ENCODE data around the gene PRR9.
"Not testable (repeated sequence)": the region's sequence is repeated elsewhere in the genome, so short reads cannot be mapped to it uniquely, and the experiment has no call there.

The PRR9 gene, protein sequence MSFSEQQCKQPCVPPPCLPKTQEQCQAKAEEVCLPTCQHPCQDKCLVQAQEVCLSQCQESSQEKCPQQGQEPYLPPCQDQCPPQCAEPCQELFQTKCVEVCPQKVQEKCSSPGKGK

GRCh38 chr1:153217212-153217611 lies at the start of gene PRR9:
TSS of gene PRR9 (plus strand) at chr1:153217584. CDS start at chr1:153218145, 561 bp downstream.
- intact Hi-C loops (cut with DNase I), result no loop called here
- no peak for DNase-seq

DNA sequence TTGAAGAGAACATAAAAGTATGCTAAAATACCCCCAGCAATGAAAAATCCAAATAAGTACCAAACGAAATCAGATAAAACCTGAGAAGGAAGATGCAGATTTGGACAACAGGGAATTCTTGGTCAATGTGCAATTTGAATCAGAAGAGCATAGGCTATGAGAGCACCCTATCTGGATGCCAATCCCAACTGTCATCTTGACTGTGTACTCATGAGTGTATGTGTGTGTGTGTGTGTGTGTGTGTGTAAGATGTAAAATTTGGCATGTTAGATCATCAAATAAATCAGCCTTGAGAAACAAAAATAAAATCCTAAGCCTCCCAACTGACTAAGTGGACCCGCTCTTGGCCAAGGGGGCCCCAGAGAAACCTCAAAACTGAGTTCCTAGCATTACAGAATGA lies 48.7 kb upstream of the PRR9 start:
- intact Hi-C loops (cut with DNase I), result no loop called here
- DNase-seq, result no peak

- no peak for DNase-seq
- intact Hi-C loops (cut with DNase I), result no loop called here
Observed at GRCh38 chr1:153174624-153175023, 42.8 kb upstream of the PRR9 start.

DNA sequence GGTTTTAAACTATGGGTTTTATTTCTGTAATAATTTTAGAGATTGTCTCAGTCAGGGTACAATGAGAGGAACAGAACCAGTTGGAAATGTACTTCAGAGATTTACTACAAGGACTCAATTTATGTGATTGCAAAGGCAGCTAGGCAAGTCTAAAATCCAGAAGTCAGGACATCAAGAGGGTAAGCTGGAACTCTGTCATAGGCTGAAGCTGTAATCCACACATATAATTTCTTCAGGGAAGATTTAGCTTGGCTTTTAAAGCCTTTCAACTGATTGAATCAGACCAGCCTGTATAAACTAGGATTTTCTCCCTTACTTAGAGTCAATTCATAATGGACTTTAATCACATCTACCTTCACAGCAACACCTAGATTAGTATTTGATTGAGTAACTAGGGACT lies 38.5 kb upstream of the PRR9 start:
- DNase-seq, result no peak
- intact Hi-C loops (cut with DNase I), result no loop called here

DNA sequence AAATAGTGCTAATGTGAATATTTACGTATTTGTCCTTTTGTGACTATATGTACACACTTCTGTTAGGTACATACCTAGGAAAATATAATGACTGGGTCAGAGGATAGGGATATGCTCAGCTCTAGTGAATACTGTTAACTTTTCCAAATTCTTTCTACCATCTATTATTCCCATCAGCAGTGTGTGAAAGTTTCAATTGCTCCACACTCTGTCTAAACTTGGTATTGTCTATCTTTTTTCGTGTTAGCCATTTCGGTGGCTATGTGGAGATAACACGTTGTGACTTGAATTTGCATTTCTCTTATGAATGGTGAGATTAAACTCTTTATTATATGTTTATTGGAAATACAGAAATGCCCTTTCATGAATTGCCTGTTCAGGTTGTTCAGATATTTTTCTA lies 36.8 kb upstream of the PRR9 start:
- intact Hi-C loops (cut with DNase I), result no loop called here
- DNase-seq, result no peak

DNA sequence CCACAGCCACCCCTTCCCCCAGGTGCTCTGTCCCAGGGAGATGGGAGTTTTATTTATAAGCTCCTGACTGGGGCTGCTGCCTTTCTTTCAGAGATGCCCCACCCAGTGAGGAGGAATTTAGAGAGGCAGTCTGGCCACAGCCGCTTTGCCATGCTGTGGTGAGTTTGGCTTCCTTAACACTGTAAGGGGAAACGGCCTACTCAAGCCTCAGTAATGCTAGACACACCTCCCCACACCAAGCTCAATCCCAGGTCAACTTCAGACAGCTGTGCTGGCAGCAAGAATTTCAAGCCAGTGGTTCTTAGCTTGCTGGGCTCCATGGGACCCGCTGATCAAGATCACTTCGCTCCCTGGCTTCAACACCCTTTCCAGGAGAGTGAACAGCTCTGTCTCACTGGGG lies 29.1 kb upstream of the PRR9 start:
- intact Hi-C loops (cut with DNase I), result not testable (repeated sequence)

DNA sequence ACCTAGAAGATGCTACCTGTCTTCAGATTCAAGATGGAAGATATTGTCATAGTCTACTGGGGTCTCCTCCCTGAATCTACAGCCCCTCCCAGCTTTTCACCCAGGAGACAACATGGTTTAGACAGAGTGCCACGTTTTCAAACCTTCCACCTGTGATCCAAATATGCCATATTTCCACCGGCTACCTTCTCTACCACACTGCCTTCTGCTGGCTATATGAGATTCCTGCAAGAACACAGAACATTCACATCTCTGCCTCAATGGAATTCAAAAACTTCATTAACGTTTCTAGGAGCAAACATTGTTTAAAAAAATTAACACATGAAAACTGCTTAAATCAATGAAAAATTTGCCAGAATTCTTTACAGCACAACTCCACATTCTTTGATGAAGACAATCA lies 27.0 kb upstream of the PRR9 start:
- no peak for DNase-seq
- intact Hi-C loops (cut with DNase I), result no loop called here

More for the DNA sequence above, 29.1 kb upstream of the PRR9 start:
- not testable (repeated sequence) for DNase-seq

DNA sequence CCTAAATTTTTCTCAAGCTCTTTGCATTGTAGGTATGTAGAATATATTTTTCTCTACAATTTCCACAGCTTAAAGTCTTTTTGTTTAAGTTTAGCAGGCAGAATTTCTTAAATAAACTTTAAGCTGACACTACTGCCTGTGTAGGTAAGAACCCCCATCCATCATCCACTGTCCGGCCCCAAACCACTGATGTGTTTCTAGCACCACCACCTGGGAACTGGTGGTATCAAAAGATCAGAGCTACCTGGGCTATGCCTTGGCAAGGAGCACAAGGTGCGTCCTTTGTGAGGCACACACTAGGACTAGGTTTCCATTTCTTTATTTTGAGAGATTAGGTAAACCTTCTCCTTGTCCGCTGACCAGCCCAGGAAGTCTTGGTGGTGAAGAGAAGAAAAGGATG lies 24.7 kb upstream of the PRR9 start:
- no peak for DNase-seq
- intact Hi-C loops (cut with DNase I), result no loop called here

- no peak for DNase-seq
- intact Hi-C loops (cut with DNase I), result no loop called here
Observed at GRCh38 chr1:153194331-153195050, 22.9 kb upstream of the PRR9 start.

- intact Hi-C loops (cut with DNase I), result no loop called here
- no peak for DNase-seq
Observed at GRCh38 chr1:153195216-153195615, 22.2 kb upstream of the PRR9 start.

GRCh38 chr1:153202006-153202405 lies 15.4 kb upstream of the PRR9 start:
- intact Hi-C loops (cut with DNase I), result no loop called here
- DNase-seq, result no peak

- intact Hi-C loops (cut with DNase I), result no loop called here
- DNase-seq, result no peak
Observed at GRCh38 chr1:153203130-153203529, 14.3 kb upstream of the PRR9 start, which contains the start of gene LELP1. TSS of gene LELP1 (plus strand) at chr1:153203430. CDS start at chr1:153204708, 1,278 bp downstream.

- DNase-seq, result no peak
- intact Hi-C loops (cut with DNase I), result no loop called here
Observed at GRCh38 chr1:153206631-153207030, 10.8 kb upstream of the PRR9 start.

DNA sequence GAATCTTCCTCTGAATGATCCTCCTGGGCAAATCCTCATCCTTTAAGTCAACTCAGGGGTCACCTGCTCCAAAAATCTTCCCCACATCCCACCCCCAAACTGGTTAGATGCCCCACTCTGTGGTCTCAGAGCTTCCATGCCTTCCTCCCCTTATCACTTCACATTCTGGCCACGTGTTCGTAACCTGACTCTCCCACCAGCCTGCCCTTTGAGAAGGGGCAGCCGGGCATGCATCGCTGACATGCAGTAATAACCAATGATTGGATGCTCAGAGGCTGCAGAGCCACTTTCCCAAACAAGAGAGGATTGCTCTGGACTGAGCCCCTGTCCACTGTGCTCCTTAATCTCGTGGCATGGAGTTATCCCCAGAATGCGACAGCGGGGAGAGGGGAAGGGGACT lies 7.2 kb upstream of the PRR9 start:
- DNase-seq, result no peak
- intact Hi-C loops (cut with DNase I), result no loop called here

GRCh38 chr1:153212201-153212600 lies 5.2 kb upstream of the PRR9 start:
- intact Hi-C loops (cut with DNase I), result no loop called here
- no peak for DNase-seq

GRCh38 chr1:153213519-153213918 lies 3.9 kb upstream of the PRR9 start:
- intact Hi-C loops (cut with DNase I), result no loop called here
- no peak for DNase-seq

- intact Hi-C loops (cut with DNase I), result no loop called here
- no peak for DNase-seq
Observed at GRCh38 chr1:153217744-153218416, 496 bp downstream of the PRR9 start.

DNA sequence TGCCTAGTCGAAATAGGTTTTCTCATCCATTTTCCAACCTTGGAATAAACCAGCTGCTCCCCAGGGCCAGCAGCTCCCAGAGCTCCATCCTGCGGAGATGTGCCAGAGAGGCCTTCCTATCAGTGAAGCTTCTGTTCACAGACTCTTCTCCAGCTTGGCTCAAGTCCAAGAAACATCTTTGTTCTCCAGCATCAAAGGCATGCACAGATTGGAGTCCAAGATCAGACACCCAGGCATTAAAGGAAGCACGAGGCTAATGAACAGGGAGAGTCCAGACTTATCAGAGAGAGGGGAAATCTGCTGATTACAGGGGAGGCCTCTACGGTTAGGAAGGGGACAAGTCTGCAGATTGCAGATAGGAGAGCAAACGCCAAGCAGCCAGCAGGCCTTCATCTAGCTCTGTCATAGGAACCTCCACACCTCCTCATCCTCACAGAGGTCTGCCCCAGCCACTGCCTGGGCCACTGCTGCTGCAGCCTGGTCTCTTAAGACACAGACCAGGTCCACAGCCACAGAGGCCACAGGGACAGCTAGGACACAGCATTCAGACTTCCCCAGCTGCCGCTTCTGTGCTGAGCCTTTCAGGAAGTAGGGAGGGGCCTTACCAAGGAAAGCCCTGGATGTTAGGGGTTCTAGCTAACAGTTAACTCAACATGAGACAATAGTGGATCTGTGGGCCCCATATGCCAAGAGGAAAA lies 3.4 kb downstream of the PRR9 start:
- DNase-seq, result peak in 5 of 10 donors; percentile 11 to 84 (median 36)
- intact Hi-C loops (cut with DNase I), result loop anchor here (5.0 to 10.0 kb wide), 3 partner anchors 226 to 568 kb away; no protein-coding TSS in a partner anchor

GRCh38 chr1:153223040-153223891 lies 5.9 kb downstream of the PRR9 start:
- intact Hi-C loops (cut with DNase I), result loop anchor here (5.0 to 10.0 kb wide), 3 partner anchors 228 to 571 kb away; no protein-coding TSS in a partner anchor
- peak; percentile 39 to 96 (median 79) for DNase-seq

GRCh38 chr1:153227810-153228209 lies 10.4 kb downstream of the PRR9 start:
- DNase-seq, result no peak
- intact Hi-C loops (cut with DNase I), result loop anchor here (10.0 kb wide), 1 partner anchor 233 kb away; no protein-coding TSS in a partner anchor
